CD4-positive, alpha-beta T cell (primary cell): ENCODE measurements around the gene TENM4. TPM values are rescaled to one million over a fixed set of nuclear protein-coding genes. Genes with fewer than 3 reads are reported as not detected.

ENCODE experiments used
- ATAC-seq: fragments of 200-7000 bp; cut with Tn5 transposase; one replicate; pipeline ENCODE4 v1.10.0; 2022; ENCODE audit warnings: mild to moderate bottlenecking; ENCODE audit not compliant: poor library complexity
- CTCF ChIA-PET: fragments of 350-600 bp; sonication (Branson Sonifier 250); formaldehyde crosslinking; loops from one replicate; lab custom pipeline; 2021; ENCODE audit warnings: antibody characterized with exemption, inconsistent platforms; lab: Charles Lee
- POLR2A ChIA-PET: fragments of 350-600 bp; sonication (Branson Sonifier 250); formaldehyde crosslinking; loops from one replicate; lab custom pipeline; 2021; ENCODE audit warnings: antibody characterized with exemption, inconsistent platforms; lab: Charles Lee
- DNase-seq, 14 experiments: peaks; one replicate each; pipeline ENCODE4 v3.0.0-alpha.2; 2013 to 2020; ENCODE audit warnings: mixed read lengths in 2 of 14
- H3K27ac ChIP-seq, 2 donors: one replicate each; pipeline versions ENCODE4 v1.5.1 to v1.7.0; 2013; ENCODE audit warnings: low read length in 2 of 2, low read depth in 1 of 2, mild to moderate bottlenecking in 1 of 2
- H3K27me3 ChIP-seq, 2 experiments: 1 replicate in 1 of 2; 2 replicates in 1 of 2; pipeline versions ENCODE4 v1.6.1 to v1.7.0; 2013; ENCODE audit warnings: low read length in 2 of 2, control low read depth in 1 of 2, mild to moderate bottlenecking in 1 of 2, moderate library complexity in 1 of 2; ENCODE audit not compliant: insufficient read depth in 2 of 2, control insufficient read depth in 1 of 2
- H3K36me3 ChIP-seq: one replicate; pipeline ENCODE4 v1.6.1; 2013; ENCODE audit warnings: low read length, control low read depth; ENCODE audit not compliant: insufficient read depth
- H3K4me1 ChIP-seq: one replicate; pipeline ENCODE4 v1.6.1; 2013; ENCODE audit warnings: low read length, control low read depth; ENCODE audit not compliant: insufficient read depth
- H3K4me3 ChIP-seq: one replicate; pipeline ENCODE4 v1.5.1; 2013; ENCODE audit warnings: mild to moderate bottlenecking, low read length, moderate library complexity
- H3K9me3 ChIP-seq, 2 experiments: 1 replicate in 1 of 2; 2 replicates in 1 of 2; pipeline versions ENCODE4 v1.6.1 to v1.7.0; 2013; ENCODE audit warnings: low read length in 2 of 2, mild to moderate bottlenecking in 2 of 2, control low read depth in 1 of 2, moderate library complexity in 1 of 2; ENCODE audit not compliant: control insufficient read depth in 1 of 2, insufficient read depth in 1 of 2
- H3K27ac Mint-ChIP-seq: one replicate; pipeline ENCODE4 v1.8.0; 2020; ENCODE audit warnings: mixed read lengths
- H3K27me3 Mint-ChIP-seq: one replicate; pipeline ENCODE4 v1.8.0; 2021; ENCODE audit warnings: mixed read lengths
- H3K36me3 Mint-ChIP-seq: one replicate; pipeline ENCODE4 v1.8.0; 2021; ENCODE audit warnings: low read depth, mixed read lengths
- H3K4me1 Mint-ChIP-seq: one replicate; pipeline ENCODE4 v1.8.0; 2021; ENCODE audit warnings: low read depth, mixed read lengths
- H3K4me3 Mint-ChIP-seq: one replicate; pipeline ENCODE4 v1.8.0; 2020; ENCODE audit warnings: mild to moderate bottlenecking, mixed read lengths
- H3K9me3 Mint-ChIP-seq: one replicate; pipeline ENCODE4 v1.8.0; 2020; ENCODE audit warnings: mixed read lengths
- intact Hi-C, 2 experiments: fragments of 100-400 bp; cut with DNase I in 1 of 2; cut with micrococcal nuclease in 1 of 2; formaldehyde crosslinking; loops; one replicate each; pipeline versions ENCODE4 v1.15.1 to v1.9.0; 2023 to 2025; cut with DNase I, micrococcal nuclease
- total RNA-seq, 174 experiments: library from RNA in 2 of 174; stranded (reverse) in 2 of 174; gene quantifications; one replicate each; pipeline ENCODE4 v1.2.3 and lab custom pipeline; 2021 to 2026
- TF ChIP-seq, protein P1 (sequence below): fragments of 200-600 bp; IDR thresholded peaks from one replicate; pipeline ENCODE4 v1.8.0; 2022; ENCODE audit warnings: antibody characterized with exemption, mild to moderate bottlenecking

TENM4 gene
- total RNA-seq, 2 experiments from 2014 or later, result 0.22 to 0.31 TPM

DNA sequence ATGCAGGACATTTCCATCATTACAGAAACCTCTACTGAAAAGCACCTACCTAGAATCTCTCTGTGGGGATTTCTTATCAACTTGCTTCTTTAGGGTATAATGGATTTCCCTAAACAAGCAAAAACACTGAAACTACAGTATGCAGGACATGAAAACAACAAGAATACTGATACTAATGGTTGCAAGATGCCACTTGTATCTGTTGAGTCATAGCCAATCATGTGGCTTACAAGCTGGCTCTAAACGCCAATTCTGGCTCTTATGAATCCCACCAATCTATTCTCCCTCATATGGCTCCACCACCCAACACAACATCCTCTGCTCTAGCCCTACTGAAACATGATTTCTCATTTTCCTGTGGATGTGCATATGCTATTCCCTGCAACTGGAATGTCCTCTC is 22.6 kb downstream of the TENM4 start:
- intact Hi-C loops, result no loop called here
- H3K27ac Mint-ChIP-seq, result no peak overlapping the region
- Histone ChIP-seq H3K27me3 (no peaks in the 10 kb centered on the region), H3K27ac (no peak overlapping the region), H3K9me3 (peaks cover 0 to 4% of the 10 kb centered on the region in 2 experiments), H3K4me3 (no peak overlapping the region), H3K4me1 (no peaks in the 10 kb centered on the region), H3K36me3 (no peaks in the 10 kb centered on the region)
- H3K36me3 Mint-ChIP-seq, result no peaks in the 10 kb centered on the region
- H3K9me3 Mint-ChIP-seq, result peaks cover 3% of the 10 kb centered on the region
- H3K4me3 Mint-ChIP-seq, result no peak overlapping the region
- peaks cover 13% of the 10 kb centered on the region for H3K27me3 Mint-ChIP-seq
- ChIA-PET CTCF (no interaction called here), POLR2A (no interaction called here)
- DNase-seq (no peak), ATAC-seq (no peak)
- H3K4me1 Mint-ChIP-seq, result no peaks in the 10 kb centered on the region
- TF ChIP-seq, protein P1, sequence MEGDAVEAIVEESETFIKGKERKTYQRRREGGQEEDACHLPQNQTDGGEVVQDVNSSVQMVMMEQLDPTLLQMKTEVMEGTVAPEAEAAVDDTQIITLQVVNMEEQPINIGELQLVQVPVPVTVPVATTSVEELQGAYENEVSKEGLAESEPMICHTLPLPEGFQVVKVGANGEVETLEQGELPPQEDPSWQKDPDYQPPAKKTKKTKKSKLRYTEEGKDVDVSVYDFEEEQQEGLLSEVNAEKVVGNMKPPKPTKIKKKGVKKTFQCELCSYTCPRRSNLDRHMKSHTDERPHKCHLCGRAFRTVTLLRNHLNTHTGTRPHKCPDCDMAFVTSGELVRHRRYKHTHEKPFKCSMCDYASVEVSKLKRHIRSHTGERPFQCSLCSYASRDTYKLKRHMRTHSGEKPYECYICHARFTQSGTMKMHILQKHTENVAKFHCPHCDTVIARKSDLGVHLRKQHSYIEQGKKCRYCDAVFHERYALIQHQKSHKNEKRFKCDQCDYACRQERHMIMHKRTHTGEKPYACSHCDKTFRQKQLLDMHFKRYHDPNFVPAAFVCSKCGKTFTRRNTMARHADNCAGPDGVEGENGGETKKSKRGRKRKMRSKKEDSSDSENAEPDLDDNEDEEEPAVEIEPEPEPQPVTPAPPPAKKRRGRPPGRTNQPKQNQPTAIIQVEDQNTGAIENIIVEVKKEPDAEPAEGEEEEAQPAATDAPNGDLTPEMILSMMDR, result no peak

DNA sequence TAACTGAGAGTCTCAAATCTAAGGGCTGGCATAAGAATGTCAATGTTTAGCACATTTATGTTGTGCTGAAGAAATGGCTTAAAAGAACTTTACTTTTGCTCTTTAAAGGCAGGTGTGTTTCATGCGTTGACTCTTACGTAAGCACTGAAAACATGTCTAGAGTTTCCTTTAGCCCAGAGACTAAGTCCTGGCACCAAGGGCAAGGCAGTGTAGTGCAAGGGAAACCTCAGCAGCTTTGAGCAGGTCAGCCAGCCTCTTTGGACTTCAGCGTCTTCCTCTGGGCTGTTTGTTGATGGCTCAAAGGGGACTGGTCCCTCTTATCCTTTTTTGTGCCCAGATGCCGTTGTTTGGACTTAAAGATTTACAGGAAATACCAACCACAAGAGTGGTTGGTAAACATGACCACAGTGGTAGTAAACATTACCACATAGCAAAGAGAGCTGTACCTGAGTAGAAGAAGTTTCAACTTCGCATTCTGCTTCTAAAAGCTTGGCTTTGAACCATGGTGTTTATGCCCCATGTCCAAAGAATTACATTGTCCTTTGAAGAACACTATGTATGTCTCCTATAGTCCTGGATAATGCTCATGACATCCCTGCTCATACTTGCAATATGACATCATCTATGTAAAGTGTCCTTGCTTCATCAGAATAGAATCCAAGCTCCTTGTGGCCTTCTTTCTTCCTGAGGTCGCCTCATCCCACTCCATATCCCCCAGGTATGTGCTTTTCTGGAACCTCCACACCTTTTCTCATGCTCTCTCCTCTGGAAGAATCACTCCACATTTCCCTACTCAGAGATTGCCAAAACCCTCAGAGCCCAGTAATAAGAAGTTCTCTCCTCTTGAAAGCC is 23.5 kb downstream of the TENM4 start:
- no peak overlapping the region for H3K27ac Mint-ChIP-seq
- Histone ChIP-seq H3K4me1 (no peaks in the 10 kb centered on the region), H3K27me3 (no peaks in the 10 kb centered on the region), H3K9me3 (peaks cover 0 to 4% of the 10 kb centered on the region in 2 experiments), H3K27ac (no peak overlapping the region), H3K36me3 (no peaks in the 10 kb centered on the region), H3K4me3 (no peak overlapping the region)
- TF ChIP-seq, protein P1, result no peak
- CTCF ChIA-PET, result no interaction called here
- H3K27me3 Mint-ChIP-seq, result peaks cover 12% of the 10 kb centered on the region
- H3K9me3 Mint-ChIP-seq, result peaks cover 3% of the 10 kb centered on the region
- no peaks in the 10 kb centered on the region for H3K4me1 Mint-ChIP-seq
- no peak overlapping the region for H3K4me3 Mint-ChIP-seq
- intact Hi-C loops, result no loop called here
- ATAC-seq, result no peak
- no peaks in the 10 kb centered on the region for H3K36me3 Mint-ChIP-seq
- DNase-seq, result no peak
- POLR2A ChIA-PET, result no interaction called here

DNA sequence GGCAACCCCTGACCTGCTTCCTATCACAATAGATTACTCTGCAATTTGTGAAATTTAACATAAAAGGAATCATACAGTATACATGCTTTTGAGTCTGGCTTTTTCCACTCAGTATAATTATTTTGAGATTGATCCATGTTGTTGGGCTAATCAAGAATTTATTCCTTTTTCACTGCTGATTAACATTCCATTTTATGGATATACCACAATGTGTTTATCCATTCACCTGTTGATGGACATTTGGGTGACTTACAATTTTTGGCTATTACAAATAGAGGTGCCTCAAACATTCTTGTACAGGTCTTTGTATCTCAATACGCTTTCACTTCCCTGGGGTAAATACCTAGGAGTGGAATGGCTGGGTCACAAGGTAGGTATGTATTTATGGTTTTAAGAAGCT is 24.9 kb downstream of the TENM4 start:
- peaks cover 3% of the 10 kb centered on the region for H3K9me3 Mint-ChIP-seq
- DNase-seq (no peak), ATAC-seq (no peak)
- no peak overlapping the region for H3K4me3 Mint-ChIP-seq
- H3K36me3 ChIP-seq, result no peaks in the 10 kb centered on the region
- CTCF ChIA-PET, result no interaction called here
- no peaks in the 10 kb centered on the region for H3K4me1 Mint-ChIP-seq
- TF ChIP-seq, protein P1, result no peak
- peaks cover 0 to 9% of the 10 kb centered on the region in 2 experiments for H3K9me3 ChIP-seq
- no peak overlapping the region for H3K27ac ChIP-seq
- no peak overlapping the region for H3K4me3 ChIP-seq
- H3K27ac Mint-ChIP-seq, result no peak overlapping the region
- no peaks in the 10 kb centered on the region for H3K27me3 Mint-ChIP-seq
- no peaks in the 10 kb centered on the region for H3K36me3 Mint-ChIP-seq
- no peaks in the 10 kb centered on the region for H3K27me3 ChIP-seq
- POLR2A ChIA-PET, result no interaction called here
- no peaks in the 10 kb centered on the region for H3K4me1 ChIP-seq
- intact Hi-C loops, result no loop called here
